Stimulated activated CD4-positive, alpha-beta T cell treated with anti-CD3 and anti-CD28 coated beads, Interleukin-12 subunit alpha, Interleukin-12 subunit beta, amount 100 ng/mL, for 24 hours (primary cell): ENCODE results near the gene QSOX2.

Experiments
- DNase-seq, 2 experiments: peaks; one replicate each; pipeline ENCODE4 v3.0.0-alpha.2; 2020; ENCODE audit warnings: low read depth in 2 of 2

The QSOX2 gene

GRCh38 chr9:136265561-136266355 lies 20.1 kb upstream of the QSOX2 start:
- no peak for DNase-seq

GRCh38 chr9:136264441-136265405 lies 19.1 kb upstream of the QSOX2 start:
- no peak for DNase-seq

GRCh38 chr9:136264031-136264430 lies 18.4 kb upstream of the QSOX2 start:
- no peak for DNase-seq

GRCh38 chr9:136262671-136263178 lies 17.1 kb upstream of the QSOX2 start:
- DNase-seq = no peak

- DNase-seq = no peak
These were observed 16.2 kb upstream of the QSOX2 start for GRCh38 chr9:136261686-136262430.

- DNase-seq = no peak
These were observed 15.4 kb upstream of the QSOX2 start for GRCh38 chr9:136260936-136261472.

- no peak for DNase-seq
These were observed 14.9 kb upstream of the QSOX2 start for GRCh38 chr9:136260521-136260920.

- DNase-seq = no peak
These were observed 14.2 kb upstream of the QSOX2 start for GRCh38 chr9:136259836-136260235.

- no peak for DNase-seq
These were observed 13.9 kb upstream of the QSOX2 start for GRCh38 chr9:136259517-136259813.

GRCh38 chr9:136258786-136259516 lies 13.3 kb upstream of the QSOX2 start:
- no peak for DNase-seq

- no peak for DNase-seq
These were observed 12.7 kb upstream of the QSOX2 start for GRCh38 chr9:136258299-136258625.

- no peak for DNase-seq
These were observed 12.0 kb upstream of the QSOX2 start for GRCh38 chr9:136257381-136258298.

GRCh38 chr9:136255896-136256890 lies 10.6 kb upstream of the QSOX2 start:
- no peak for DNase-seq

GRCh38 chr9:136255166-136255538 lies 9.5 kb upstream of the QSOX2 start:
- DNase-seq = no peak

- DNase-seq = no peak
These were observed 9.0 kb upstream of the QSOX2 start for GRCh38 chr9:136254381-136255165.

GRCh38 chr9:136253246-136254130 lies 7.9 kb upstream of the QSOX2 start:
- no peak for DNase-seq

GRCh38 chr9:136252846-136253245 lies 7.2 kb upstream of the QSOX2 start:
- DNase-seq = no peak
